Cerebellar cortex (tissue), 1 donor: Measurements from ENCODE around the gene PRPF8.
A peak's percentile ranks its signal among the peaks of the same experiment; 100 is the strongest.
"Not testable (repeated sequence)": the region's sequence is repeated elsewhere in the genome, so short reads cannot be mapped to it uniquely, and the experiment has no call there.

Experiments used
- DNase-seq: peaks from one replicate; pipeline ENCODE4 v3.0.0-alpha.2; 2015; ENCODE audit warnings: low spot score

Gene PRPF8

DNA sequence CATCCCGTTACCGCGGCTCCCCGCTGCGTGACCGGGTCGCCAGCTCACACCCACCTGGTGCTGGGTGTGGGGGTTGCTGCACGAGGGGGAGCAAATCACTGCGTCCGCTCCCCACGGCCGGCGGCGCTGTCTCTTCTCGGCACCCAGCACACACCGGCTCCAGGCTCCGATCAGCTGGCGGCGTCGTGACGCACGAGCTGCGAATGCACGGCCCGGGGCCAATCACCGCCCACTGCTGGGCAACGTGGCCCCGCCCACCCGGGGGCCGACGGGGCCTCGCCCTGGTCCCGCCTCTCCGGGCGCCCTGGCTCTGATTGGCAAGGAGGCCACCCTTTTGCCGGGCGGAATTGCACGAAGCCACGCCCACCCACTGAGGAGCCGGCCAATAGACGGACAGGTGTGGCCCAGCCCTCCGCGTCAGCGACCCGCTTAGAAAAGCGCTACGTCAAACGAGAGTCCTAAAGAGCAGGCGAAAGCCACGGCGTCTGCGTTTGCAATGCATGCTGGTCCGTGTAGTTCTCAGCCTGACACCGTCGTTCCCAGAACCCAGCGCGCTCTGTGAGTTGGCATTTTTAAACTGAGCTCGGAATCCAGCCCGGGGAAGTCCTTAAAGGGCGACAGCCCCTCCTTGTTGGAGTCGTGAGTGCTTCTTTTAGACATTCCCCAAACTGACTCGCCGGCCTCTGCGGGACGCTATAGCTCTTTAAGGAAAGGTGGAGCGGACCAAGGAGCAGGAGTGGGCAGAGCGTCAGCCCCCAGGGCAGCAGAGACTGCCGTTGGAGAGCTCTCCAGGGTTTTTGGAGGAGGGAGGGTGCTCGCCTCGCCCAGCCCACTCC lies 31.6 kb upstream of the PRPF8 start:
- peak; percentile 100 for DNase-seq

DNA sequence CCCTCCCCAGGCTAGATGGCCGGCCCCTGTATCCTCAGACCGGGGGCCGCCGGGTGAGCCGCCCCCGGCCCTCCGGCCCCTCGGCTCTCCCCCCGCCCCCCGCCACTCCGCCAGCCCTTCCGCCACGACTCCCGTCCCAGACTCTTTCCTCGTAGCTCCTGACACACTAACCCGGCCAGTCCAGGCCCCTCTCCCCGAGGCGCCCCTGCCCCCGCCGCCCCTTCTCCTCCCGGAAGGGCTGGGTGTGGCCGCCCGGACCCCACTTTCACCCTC lies 31.1 kb upstream of the PRPF8 start:
- no peak for DNase-seq

DNA sequence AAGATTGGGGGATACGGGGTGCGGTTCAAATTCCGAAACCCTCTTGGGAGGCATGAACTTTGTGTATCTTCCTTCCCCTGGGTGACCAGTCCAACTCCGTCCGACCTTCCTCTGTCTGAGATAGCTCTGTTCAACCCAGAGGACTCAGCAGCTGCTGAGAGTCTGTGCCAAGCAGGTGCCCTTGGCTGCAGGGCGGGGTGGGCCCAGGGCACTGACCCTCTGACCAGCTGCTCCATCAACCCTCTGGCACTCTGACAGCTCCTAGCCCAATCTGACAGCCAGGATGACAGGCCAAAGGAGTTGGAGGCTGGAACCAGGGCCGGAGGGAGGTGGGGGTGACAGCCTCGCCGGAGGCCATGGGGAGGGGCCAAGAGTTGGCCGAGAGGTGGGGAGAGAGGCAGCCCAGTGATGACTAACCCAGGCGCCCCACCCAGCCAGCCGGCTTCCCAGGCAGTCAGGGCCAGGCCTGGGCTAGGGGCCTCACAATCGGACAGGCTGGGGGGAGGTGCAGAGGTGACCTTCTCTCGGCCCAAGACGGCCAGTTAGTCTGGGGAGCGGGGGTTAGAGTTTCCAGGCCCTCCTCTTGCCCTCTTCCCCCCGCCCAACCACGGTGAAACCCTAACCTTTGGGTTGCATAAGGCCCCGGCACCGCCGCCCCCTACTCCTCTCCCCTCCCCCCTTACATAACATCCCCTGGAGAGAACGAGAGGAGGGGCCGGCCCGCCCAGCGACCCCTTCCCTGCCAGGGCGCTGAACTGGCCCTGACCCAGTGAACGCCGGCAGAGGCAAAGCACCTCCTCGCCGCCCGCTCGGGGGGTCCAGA lies 30.5 kb upstream of the PRPF8 start:
- DNase-seq: peak; percentile 55

DNA sequence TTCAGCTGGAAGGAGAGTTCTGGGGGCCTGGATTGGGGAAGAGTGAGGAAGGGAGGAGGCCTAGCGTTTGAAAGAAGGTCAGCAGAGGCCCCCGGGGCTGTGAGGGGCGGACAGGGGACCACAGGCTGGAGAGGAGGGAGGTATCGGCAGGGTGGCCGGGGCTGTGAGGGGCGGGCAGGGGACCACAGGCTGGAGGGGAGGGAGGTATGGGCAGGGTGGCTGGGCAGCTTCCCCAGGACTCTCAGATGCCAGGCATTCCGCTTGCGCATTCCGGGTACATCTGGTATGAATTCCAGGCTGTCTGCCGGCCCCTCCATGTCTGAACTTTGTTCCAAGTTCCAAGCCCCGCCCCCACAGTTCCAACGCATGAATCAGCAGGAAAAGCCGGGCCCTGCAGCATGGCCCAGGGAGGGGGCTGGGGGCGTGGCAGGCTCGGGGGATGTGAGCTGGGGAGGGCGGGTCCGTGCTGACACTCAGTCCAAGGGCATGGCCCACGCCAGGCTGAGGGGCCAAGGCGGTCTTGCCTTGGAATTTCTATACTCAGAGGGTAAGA lies 29.8 kb upstream of the PRPF8 start:
- DNase-seq: peak; percentile 89

DNA sequence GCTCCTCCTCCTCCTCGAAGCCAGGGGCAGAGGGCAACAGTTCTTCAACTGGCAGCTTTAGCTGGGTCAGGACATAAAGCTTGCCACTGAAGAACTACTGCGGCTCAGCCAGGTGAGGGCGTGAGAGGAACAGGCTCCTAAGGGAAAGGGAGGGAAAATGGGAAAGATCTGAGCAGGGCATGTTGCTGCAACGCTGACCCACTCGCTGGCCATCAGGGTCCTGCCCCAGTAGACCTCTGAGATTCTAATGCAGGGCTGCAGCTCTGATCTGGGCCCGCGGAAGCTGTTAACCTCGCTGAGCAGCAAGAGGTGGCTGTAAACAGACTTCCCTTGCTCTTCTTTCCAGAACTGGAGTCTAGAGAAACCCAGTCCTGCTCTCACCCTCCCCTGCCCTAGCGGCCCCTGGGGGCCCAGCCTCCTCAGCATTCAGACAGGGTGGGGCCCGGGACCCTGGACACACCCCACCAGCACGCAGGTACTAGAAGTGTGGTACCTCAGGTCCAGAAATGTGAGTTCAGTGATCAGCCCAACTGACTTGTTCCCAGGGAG lies 29.3 kb upstream of the PRPF8 start:
- DNase-seq: peak; percentile 82

DNA sequence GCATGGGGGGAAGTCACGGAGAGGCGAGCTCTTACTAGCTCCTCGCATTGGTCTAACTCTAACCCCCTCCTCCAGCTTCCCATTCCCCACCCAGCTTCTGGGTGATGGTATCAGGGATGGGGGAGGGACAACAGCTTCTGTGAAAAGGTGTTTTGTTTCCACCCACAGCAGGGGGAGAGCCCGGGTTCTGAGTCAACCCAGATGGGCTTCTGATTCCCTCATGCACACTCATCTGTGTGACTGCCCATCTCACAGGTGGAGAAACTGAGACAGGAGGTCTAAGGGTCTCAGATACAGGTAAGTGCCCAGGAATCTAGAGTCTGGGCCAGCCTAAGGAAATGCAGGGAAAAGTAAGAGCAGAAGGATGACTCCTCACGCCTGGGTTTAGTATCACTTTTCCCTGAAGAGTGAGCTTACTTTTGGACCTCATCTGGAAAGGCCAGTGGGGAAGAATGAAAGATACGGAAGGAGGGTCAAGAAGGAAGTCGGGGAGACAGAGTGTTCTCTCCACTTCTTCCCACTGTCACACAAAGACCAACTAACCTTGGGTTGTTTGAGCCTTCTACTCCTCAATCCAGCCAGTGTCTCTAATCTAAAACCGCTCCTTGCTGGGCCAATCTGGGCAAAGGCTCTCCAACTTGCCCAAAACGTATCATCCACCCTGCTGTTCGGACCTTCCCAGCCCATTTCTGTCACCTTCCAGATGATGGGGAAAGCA lies 28.7 kb upstream of the PRPF8 start:
- no peak for DNase-seq

DNA sequence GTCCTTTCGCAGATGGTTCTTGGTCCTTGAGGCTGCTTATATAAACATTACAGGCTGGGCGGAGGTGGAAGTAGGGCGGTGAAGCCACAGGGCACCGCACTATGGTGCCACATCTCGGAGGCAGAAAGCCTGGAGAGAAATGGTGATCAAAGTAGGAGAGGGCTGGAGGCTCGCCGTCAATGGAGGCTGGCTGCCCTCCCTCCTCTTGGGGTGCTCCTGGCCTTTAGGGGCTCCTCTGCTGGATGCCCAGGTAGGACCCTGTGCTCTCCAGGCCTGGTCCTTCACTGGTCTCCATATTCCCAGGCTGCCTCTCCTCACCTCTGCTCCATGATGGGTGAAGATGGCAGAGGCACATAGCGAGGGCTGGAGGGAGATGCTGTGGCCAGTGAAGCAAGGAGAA lies 27.6 kb upstream of the PRPF8 start:
- DNase-seq: no peak

DNA sequence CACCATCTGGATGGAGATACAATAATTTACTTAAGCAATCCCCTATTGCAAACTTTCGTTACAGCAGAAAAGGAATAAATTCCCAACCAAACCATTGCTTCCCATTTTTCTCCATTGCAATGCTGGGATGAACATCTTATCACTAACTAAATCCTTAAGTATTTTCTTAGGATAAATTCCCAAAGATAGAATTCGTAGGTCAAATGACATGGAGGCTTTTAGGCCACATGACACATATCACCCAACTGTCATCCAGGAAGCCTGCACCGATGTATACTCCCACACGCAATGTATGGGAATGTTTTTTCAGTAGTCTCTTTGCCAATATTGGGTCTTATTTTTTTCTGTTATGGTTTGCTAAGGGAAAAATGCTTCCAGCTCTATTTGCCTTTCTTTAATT lies 27.1 kb upstream of the PRPF8 start:
- DNase-seq: no peak

DNA sequence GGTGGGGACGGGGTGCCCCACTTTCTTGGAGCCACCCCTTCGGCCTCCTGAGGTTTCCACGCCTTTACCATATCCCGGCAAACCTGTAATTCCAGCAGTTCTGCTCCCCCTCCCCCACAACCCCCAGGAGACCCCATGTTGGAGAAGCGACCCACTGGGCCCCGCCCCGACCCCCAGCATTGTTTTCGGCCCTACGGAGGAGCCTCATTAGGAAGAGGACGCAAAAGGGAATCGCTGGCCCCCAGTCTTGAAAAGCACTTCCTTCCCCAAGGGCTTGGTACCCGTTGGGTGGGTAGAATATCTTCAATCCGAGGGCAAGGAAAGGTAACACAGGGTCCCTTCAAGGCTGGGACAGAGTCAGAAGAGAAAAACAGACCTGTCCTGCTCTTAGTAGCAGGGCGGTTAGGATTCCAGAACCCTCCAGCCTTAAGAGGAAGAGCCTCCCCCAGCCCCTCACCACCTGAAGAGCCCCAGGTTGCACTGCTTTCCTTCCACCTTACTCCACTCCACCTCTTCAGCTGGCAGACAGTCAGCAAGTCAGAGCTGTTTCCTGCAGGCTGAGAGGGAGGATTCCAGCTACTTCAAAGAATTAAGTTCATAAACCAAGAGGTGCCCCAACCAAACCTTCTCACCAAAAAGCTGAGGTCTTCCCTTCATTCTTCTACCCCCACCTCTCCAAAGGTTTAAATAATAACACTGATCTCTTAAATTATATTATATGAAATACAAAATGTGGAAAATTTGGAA lies 26.3 kb upstream of the PRPF8 start:
- no peak for DNase-seq

DNA sequence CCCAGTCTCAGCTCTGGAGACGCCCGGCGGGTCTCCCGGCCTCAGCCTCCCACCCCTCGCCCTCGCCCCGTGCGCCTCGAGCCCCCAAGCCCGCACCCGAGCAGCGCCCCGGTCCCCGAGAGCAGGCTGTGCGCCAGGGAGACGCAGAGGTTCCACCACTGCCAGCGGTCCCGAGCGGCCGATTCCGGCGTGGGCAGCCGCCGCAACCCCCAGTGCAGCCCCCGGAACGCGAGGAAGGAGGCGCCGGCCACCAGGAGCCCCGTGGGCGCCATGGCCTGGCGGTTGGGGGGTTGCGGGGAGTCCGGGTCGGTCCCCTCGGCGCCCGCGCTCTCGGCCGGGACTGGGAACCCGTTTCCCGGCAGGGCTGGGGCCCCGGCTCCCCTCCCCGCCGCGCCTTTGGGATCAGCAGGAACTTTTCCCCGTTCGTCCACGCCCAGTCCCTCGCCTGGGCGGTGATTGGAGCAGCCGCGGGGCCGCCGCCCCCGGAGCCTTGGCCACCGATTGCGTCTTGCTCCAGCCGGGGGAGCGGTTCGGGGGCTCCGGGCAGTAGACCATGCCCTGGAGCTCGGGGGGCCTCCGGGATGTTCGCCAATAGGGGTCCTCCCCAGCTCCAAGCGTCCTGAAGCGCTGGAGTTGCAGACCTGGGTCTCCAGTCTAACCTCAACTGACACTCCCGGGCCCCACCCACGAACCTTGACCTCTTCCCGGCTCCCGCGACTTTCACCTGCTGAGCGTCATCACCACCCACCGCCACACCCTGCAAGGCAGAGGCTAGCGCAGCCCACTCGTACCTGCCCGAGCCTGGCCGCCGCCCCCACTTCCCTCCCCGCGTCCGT lies 25.5 kb upstream of the PRPF8 start, which contains the start of gene TLCD2:
TLCD2 (minus strand) TSS at position 407 of the 836 bp plus-strand sequence; CDS start at position 272, 135 bp downstream.
- no peak for DNase-seq

DNA sequence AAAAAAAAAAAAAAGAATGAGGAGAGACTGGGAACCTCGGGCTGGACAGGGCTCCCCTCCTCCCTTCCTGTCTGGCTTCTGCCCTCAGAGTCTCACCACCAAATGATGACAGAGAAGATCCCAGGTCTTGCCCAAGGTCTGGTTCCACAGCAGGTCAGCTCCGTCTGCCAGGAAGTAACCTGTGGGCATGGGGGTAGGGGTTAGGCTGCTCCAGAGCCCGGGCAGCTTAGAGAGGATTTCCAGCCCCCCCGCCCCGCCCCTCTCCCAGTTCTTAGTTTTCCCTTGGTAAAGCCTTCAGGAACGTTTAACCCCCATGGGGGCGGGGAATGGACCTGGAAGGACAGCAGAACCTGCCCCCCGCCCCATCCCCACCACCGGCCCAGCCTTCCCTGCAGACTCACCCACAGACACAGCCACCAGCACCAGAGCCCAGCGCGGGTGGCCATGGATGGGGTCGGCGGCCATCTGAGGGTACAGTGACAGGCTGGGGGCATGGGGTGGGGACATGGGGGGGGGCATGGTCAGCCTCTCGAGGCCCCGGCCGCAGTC lies 24.8 kb upstream of the PRPF8 start:
- DNase-seq: no peak

DNA sequence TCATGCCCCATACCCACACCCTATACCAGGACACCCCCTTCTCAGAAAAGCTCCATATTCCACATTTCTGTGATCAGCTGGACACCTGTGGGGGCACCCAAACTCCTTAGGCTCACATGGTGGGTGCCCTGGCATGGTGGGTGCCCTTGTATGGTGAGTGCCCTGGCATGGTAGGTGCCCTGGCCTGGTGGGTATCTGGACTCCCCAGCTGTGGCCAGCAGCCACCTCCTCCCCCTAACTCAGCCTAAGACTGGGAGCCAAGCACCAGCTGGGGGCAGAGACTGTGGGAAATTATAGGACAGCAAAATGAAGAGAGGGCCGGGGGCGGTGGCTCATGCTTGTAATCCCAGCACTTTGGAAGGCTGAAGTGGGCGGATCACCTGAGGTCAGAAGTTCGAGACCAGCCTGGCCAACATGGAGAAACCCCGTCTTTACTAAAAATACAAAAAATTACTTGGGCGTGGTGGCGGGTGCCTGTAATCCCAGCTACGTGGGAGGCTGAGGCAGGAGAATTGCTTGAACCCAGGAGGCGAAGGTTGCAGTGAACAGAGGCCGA lies 24.2 kb upstream of the PRPF8 start:
- DNase-seq: not testable (repeated sequence)

DNA sequence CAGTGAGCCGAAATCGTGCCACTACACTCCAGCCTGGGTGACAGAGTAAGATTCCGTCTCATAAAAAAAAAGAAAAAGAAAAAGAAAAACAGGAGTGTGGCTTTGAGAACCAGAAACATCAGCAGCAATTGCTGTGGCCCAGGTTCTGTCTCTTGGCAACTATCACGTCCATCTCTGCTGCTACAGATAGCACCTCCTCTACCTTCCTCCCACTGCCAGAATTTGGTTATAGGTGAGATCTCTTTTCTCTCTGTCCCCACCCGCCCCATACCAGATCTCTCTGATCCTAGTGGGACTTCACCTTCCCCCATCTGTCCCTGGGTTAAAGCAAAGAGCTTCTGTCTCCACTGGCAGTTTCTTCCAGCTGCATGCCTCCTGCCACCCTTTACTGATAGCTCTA lies 22.4 kb upstream of the PRPF8 start:
- no peak for DNase-seq

DNA sequence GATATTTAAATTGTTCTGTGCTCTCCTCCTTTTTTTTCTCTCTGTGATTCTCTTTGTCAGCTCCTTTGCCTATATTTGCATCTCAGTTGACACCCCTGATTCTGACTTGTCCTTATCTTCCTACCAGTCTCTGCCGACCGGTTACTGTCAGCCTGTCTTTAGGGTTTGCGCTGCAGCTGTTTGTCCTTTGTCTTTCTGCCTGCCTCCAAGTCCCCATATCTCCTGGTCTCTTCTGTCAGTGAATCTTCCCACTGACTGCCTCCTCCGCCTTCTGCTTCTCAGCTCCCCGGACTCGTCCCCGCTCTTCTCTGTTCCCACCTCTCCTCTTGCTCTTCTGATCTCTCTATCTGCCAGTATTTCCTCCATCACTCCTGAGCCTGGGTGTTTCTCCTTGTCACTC lies 20.3 kb upstream of the PRPF8 start:
- no peak for DNase-seq

DNA sequence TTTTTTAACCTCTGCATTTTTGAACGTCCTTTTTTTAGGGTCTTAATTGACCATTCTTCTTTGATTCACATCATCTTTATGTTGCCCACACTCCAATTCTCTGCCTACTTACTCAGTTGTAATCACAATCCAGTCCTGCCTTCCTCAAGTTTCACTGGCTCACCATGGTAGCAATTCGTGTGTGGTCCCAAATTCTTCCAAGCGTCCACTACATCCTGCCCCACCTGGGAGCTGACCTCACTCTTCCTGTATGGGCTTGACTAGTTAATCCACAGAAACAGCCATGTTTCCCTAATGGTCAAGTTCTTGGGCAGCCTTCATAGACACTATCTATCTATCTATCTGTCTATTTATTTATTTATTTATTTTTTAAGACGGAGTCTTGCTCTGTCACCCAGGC lies 18.4 kb upstream of the PRPF8 start:
- no peak for DNase-seq

DNA sequence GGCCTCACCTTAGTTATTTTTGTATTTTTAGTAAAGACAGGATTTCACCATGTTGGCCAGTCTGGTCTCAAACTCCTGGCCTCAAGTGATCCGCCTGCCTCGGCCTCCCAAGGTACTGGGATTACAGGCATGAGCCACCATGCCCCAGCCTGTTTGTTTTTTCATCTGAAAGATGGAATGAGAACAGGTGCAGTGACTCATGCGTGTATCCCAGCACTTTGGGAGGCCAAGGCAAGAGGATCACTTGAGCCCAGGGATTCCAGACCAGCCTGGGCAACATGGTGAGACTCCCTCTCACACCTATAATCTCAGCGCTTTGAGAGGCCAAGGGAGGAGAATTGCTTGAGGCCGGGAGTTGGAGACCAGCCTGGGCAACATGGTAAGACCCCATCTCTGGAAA lies 15.2 kb upstream of the PRPF8 start:
- DNase-seq: not testable (repeated sequence)

DNA sequence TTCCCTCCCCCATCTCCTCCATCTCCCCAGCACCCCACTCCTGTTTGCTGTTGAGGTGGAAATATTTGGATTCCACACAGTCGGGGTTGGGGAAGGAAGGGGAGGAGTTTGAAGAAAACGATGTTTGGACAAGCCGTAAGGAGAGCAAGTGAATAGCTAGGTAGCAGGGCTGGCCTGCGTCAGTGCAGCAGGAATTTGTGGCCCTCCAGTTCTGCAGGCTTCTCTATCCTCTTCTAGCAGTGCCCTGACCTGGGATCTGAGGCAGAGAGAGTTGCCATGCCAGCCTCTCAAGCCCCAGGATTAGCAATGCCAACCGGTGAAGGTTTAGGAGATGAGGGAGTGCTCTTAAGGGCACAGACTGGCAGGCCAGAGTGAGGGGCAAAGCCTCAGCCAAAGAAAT lies 13.0 kb upstream of the PRPF8 start:
- no peak for DNase-seq

DNA sequence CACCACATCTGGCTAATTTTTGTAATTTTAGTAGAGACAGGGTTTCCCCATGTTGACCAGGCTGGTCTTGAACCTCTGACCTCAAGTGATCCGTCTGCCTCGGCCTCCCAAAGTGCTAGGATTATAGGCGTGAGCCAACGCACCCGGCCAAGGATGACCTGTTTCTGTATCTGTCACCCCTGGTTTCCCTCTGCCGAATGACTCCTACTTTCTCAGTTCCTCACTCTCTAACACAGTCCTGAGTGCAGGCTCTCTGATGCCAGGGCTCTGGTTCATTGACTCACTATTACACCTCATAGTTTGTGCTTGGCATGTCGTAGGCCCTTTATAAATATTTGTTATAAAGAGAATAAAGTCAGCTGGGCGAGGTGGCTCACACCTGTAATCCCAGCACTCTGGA lies 10.7 kb upstream of the PRPF8 start:
- no peak for DNase-seq

DNA sequence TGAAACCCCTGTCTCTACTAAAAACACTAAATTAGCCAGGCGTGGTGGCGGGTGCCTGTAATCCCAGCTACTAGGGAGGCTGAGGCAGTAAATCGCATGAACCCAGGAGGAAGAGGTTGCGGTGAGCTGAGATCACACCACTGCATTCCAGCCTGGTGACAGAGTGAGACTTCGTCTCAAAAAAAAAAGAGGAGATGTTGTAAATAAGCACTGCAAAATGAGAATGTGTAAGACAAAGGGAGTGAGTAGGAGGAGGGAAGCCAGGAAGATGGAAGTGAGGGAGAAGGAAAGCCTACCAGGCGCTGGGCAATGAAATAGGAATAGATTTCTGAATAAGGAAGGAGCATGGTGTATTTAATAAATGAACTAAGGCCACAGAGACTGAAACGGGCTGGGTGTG lies 8.7 kb upstream of the PRPF8 start:
- no peak for DNase-seq
